ENCODE data around the gene LDLRAD2. TPM values are rescaled to one million over a fixed set of nuclear protein-coding genes. Genes with fewer than 3 reads are reported as not detected.
"Not testable (repeated sequence)": the region's sequence is repeated elsewhere in the genome, so short reads cannot be mapped to it uniquely, and the experiment has no call there.

The LDLRAD2 gene
- total and polyA plus RNA-seq, 5 donors from 2014 or later = 0.27 TPM; not detected in 4

GRCh38 chr1:21770602-21771001, 41.5 kb upstream of the LDLRAD2 start:
- H3K27me3 Mint-ChIP-seq; DNase-seq; H3K36me3 ChIP-seq (ENCODE audit: control insufficient read depth, insufficient read depth, low read length); ATAC-seq (ENCODE audit: low read depth in 2 of 2); H3K9me3 Mint-ChIP-seq; H3K9me3 ChIP-seq (ENCODE audit: control insufficient read depth in 2 of 2, low read length in 2 of 2); H3K4me3 ChIP-seq (ENCODE audit: low read depth, low read length); H3K4me3 Mint-ChIP-seq; H3K36me3 Mint-ChIP-seq; H3K27me3 ChIP-seq (ENCODE audit: control insufficient read depth, insufficient read depth, low read length): not testable (repeated sequence)
- H3K27ac Mint-ChIP-seq = peak overlapping the region in 1 of 3 donors; percentile 63
- peaks cover 59% of the 10 kb centered on the region for H3K4me1 ChIP-seq (ENCODE audit: control insufficient read depth, insufficient read depth, low read length, poor library complexity, severe bottlenecking)
- peaks cover 18 to 72% (median 48%) of the 10 kb centered on the region in 4 donors for H3K4me1 Mint-ChIP-seq
- peak overlapping the region; percentile 33 for H3K27ac ChIP-seq (ENCODE audit: insufficient read depth, low read length, poor library complexity, severe bottlenecking)

GRCh38 chr1:21771672-21772071, 40.4 kb upstream of the LDLRAD2 start:
- peak overlapping the region in 1 of 4 donors; percentile 47 for H3K4me3 Mint-ChIP-seq
- not testable (repeated sequence) for H3K9me3 Mint-ChIP-seq; H3K9me3 ChIP-seq (ENCODE audit: control insufficient read depth in 2 of 2, low read length in 2 of 2); DNase-seq; H3K4me3 ChIP-seq (ENCODE audit: low read depth, low read length); H3K27me3 Mint-ChIP-seq; H3K36me3 Mint-ChIP-seq; H3K27me3 ChIP-seq (ENCODE audit: control insufficient read depth, insufficient read depth, low read length); H3K36me3 ChIP-seq (ENCODE audit: control insufficient read depth, insufficient read depth, low read length); ATAC-seq (ENCODE audit: low read depth in 2 of 2)
- Histone ChIP-seq H3K27ac (ENCODE audit: insufficient read depth, low read length, poor library complexity, severe bottlenecking) (peak overlapping the region; percentile 33), H3K4me1 (ENCODE audit: control insufficient read depth, insufficient read depth, low read length, poor library complexity, severe bottlenecking) (peaks cover 57% of the 10 kb centered on the region)
- H3K27ac Mint-ChIP-seq = peak overlapping the region in 2 of 3 donors; percentile 29 to 82
- H3K4me1 Mint-ChIP-seq = peaks cover 21 to 70% (median 48%) of the 10 kb centered on the region in 4 donors

- peak overlapping the region; percentile 80 to 92 (median 91) for H3K27ac Mint-ChIP-seq
- H3K4me3 Mint-ChIP-seq = peak overlapping the region; percentile 55 to 83 (median 68)
- no peaks in the 10 kb centered on the region for H3K27me3 ChIP-seq (ENCODE audit: control insufficient read depth, insufficient read depth, low read length)
- no peaks in the 10 kb centered on the region for H3K36me3 ChIP-seq (ENCODE audit: control insufficient read depth, insufficient read depth, low read length)
- H3K9me3 Mint-ChIP-seq = peaks cover 0 to 2% (median 0%) of the 10 kb centered on the region in 7 donors
- DNase-seq (peak in 2 of 3 donors; percentile 57 to 85), ATAC-seq (ENCODE audit: low read depth in 2 of 2) (peak; percentile 91 to 95)
- peaks cover 8% of the 10 kb centered on the region for H3K36me3 Mint-ChIP-seq
- peak overlapping the region; percentile 66 for H3K27ac ChIP-seq (ENCODE audit: insufficient read depth, low read length, poor library complexity, severe bottlenecking)
- H3K4me1 Mint-ChIP-seq = peaks cover 21 to 71% (median 52%) of the 10 kb centered on the region in 4 donors
- peaks cover 57% of the 10 kb centered on the region for H3K4me1 ChIP-seq (ENCODE audit: control insufficient read depth, insufficient read depth, low read length, poor library complexity, severe bottlenecking)
- no peaks in the 10 kb centered on the region for H3K27me3 Mint-ChIP-seq
- H3K4me3 ChIP-seq (ENCODE audit: low read depth, low read length) = peak overlapping the region; percentile 79
- no peaks in the 10 kb centered on the region for H3K9me3 ChIP-seq (ENCODE audit: control insufficient read depth in 2 of 2, low read length in 2 of 2)
Measured at GRCh38 chr1:21773585-21773984, 38.5 kb upstream of the LDLRAD2 start.

- no peaks in the 10 kb centered on the region for H3K9me3 ChIP-seq (ENCODE audit: control insufficient read depth in 2 of 2, low read length in 2 of 2)
- H3K27me3 ChIP-seq (ENCODE audit: control insufficient read depth, insufficient read depth, low read length) = no peaks in the 10 kb centered on the region
- H3K27ac ChIP-seq (ENCODE audit: insufficient read depth, low read length, poor library complexity, severe bottlenecking) = peak overlapping the region; percentile 34
- H3K36me3 ChIP-seq (ENCODE audit: control insufficient read depth, insufficient read depth, low read length) = no peaks in the 10 kb centered on the region
- no peak for ATAC-seq (ENCODE audit: low read depth in 2 of 2)
- Mint-ChIP-seq H3K4me3 (peak overlapping the region in 2 of 4 donors; percentile 35 to 89), H3K4me1 (peaks cover 22 to 74% (median 52%) of the 10 kb centered on the region in 4 donors), H3K27ac (peak overlapping the region; percentile 29 to 84 (median 65)), H3K27me3 (no peaks in the 10 kb centered on the region), H3K9me3 (peaks cover 0 to 2% (median 0%) of the 10 kb centered on the region in 7 donors), H3K36me3 (peaks cover 6% of the 10 kb centered on the region)
- H3K4me1 ChIP-seq (ENCODE audit: control insufficient read depth, insufficient read depth, low read length, poor library complexity, severe bottlenecking) = peaks cover 67% of the 10 kb centered on the region
- no peak overlapping the region for H3K4me3 ChIP-seq (ENCODE audit: low read depth, low read length)
- no peak for DNase-seq
Measured at GRCh38 chr1:21774835-21775549, 37.1 kb upstream of the LDLRAD2 start.

GRCh38 chr1:21775550-21775914, 36.5 kb upstream of the LDLRAD2 start:
- Mint-ChIP-seq H3K9me3 (no peaks in the 10 kb centered on the region), H3K27ac (peak overlapping the region; percentile 29 to 84 (median 65)), H3K27me3 (no peaks in the 10 kb centered on the region), H3K36me3 (peaks cover 6% of the 10 kb centered on the region), H3K4me3 (peak overlapping the region; percentile 16 to 89 (median 27)), H3K4me1 (peaks cover 23 to 74% (median 54%) of the 10 kb centered on the region in 4 donors)
- Histone ChIP-seq H3K4me1 (ENCODE audit: control insufficient read depth, insufficient read depth, low read length, poor library complexity, severe bottlenecking) (peaks cover 71% of the 10 kb centered on the region), H3K27me3 (ENCODE audit: control insufficient read depth, insufficient read depth, low read length) (no peaks in the 10 kb centered on the region), H3K9me3 (ENCODE audit: control insufficient read depth in 2 of 2, low read length in 2 of 2) (no peaks in the 10 kb centered on the region), H3K27ac (ENCODE audit: insufficient read depth, low read length, poor library complexity, severe bottlenecking) (peak overlapping the region; percentile 34), H3K4me3 (ENCODE audit: low read depth, low read length) (peak overlapping the region; percentile 0), H3K36me3 (ENCODE audit: control insufficient read depth, insufficient read depth, low read length) (no peaks in the 10 kb centered on the region)
- DNase-seq (no peak), ATAC-seq (ENCODE audit: low read depth in 2 of 2) (no peak)

- DNase-seq (no peak), ATAC-seq (ENCODE audit: low read depth in 2 of 2) (no peak)
- H3K9me3 Mint-ChIP-seq = no peaks in the 10 kb centered on the region
- Histone ChIP-seq H3K9me3 (ENCODE audit: control insufficient read depth in 2 of 2, low read length in 2 of 2) (no peaks in the 10 kb centered on the region), H3K27me3 (ENCODE audit: control insufficient read depth, insufficient read depth, low read length) (no peaks in the 10 kb centered on the region), H3K36me3 (ENCODE audit: control insufficient read depth, insufficient read depth, low read length) (no peaks in the 10 kb centered on the region), H3K4me3 (ENCODE audit: low read depth, low read length) (peak overlapping the region; percentile 27), H3K27ac (ENCODE audit: insufficient read depth, low read length, poor library complexity, severe bottlenecking) (no peak overlapping the region), H3K4me1 (ENCODE audit: control insufficient read depth, insufficient read depth, low read length, poor library complexity, severe bottlenecking) (peaks cover 72% of the 10 kb centered on the region)
- H3K27me3 Mint-ChIP-seq = no peaks in the 10 kb centered on the region
- peaks cover 24 to 75% (median 54%) of the 10 kb centered on the region in 4 donors for H3K4me1 Mint-ChIP-seq
- peak overlapping the region; percentile 5 to 84 (median 66) for H3K27ac Mint-ChIP-seq
- H3K4me3 Mint-ChIP-seq = peak overlapping the region in 3 of 4 donors; percentile 35 to 89 (median 50)
- peaks cover 6% of the 10 kb centered on the region for H3K36me3 Mint-ChIP-seq
Measured at GRCh38 chr1:21775985-21776562, 36.0 kb upstream of the LDLRAD2 start.

GRCh38 chr1:21776925-21777324, 35.1 kb upstream of the LDLRAD2 start:
- Mint-ChIP-seq H3K27ac (peak overlapping the region in 1 of 3 donors; percentile 74), H3K4me1 (peaks cover 24 to 80% (median 58%) of the 10 kb centered on the region in 4 donors), H3K4me3 (peak overlapping the region in 3 of 4 donors; percentile 48 to 89 (median 61))
- ATAC-seq (ENCODE audit: low read depth in 2 of 2); H3K36me3 ChIP-seq (ENCODE audit: control insufficient read depth, insufficient read depth, low read length); H3K27me3 ChIP-seq (ENCODE audit: control insufficient read depth, insufficient read depth, low read length); H3K27me3 Mint-ChIP-seq; H3K9me3 Mint-ChIP-seq; H3K4me3 ChIP-seq (ENCODE audit: low read depth, low read length); H3K9me3 ChIP-seq (ENCODE audit: control insufficient read depth in 2 of 2, low read length in 2 of 2); H3K36me3 Mint-ChIP-seq; DNase-seq; H3K27ac ChIP-seq (ENCODE audit: insufficient read depth, low read length, poor library complexity, severe bottlenecking): not testable (repeated sequence)
- H3K4me1 ChIP-seq (ENCODE audit: control insufficient read depth, insufficient read depth, low read length, poor library complexity, severe bottlenecking) = peaks cover 76% of the 10 kb centered on the region

Measured in CD4-positive, CD25-positive, alpha-beta regulatory T cell (primary cell).